K562 (cell line): ENCODE data around the gene LAIR2. TPM values are rescaled to one million over a fixed set of nuclear protein-coding genes. Genes with fewer than 3 reads are reported as not detected.

Experiments used
- ATAC-seq: fragments of 200-7000 bp; cut with Tn5 transposase; 3 replicates; pipeline ENCODE4 v1.9.1; 2020; ENCODE audit warnings: moderate library complexity
- BruUV-seq: library from RNA; stranded (reverse); fragments of 400-500 nt; replicated peaks from 2 replicates; lab custom pipeline; 2021; lab: Mats Ljungman, UMichigan
- CTCF ChIA-PET: fragments of 300-600 bp; formaldehyde crosslinking; extraction: SDS; loops from one replicate; lab custom pipeline; 2021; ENCODE audit warnings: low intra/inter-chr PET ratio; lab: Yijun Ruan, JAX
- POLR2A ChIA-PET: fragments of 300-600, 350-650 bp; sonication (Branson Sonifier 250); formaldehyde crosslinking; extraction: SDS; loops from one replicate; lab custom pipeline; 2021; ENCODE audit warnings: antibody characterized with exemption, inconsistent platforms; lab: Yijun Ruan, JAX
- DNase-seq, 4 experiments: peaks; one replicate each; pipeline versions ENCODE4 v3.0.0 to v3.0.0-alpha.2; 2011 to 2018; ENCODE audit warnings: low spot score in 3 of 4, mixed read lengths in 3 of 4; ENCODE audit errors: extremely low read depth in 1 of 4
- FAIRE-seq: peaks from 2 replicates; lab custom pipeline; 2011; peaks lifted over from hg19 to GRCh38; lab: Jason Lieb, UNC
- H2AFZ ChIP-seq: 2 replicates; pipeline ENCODE4 v1.6.0; 2011; ENCODE audit warnings: low read depth, low read length, control low read depth, inconsistent platforms
- H3K27ac ChIP-seq: fragments of 200-600 bp; 3 replicates; pipeline ENCODE4 v1.8.0; 2011; ENCODE audit warnings: low read depth, mild to moderate bottlenecking, control low read depth, inconsistent platforms, low read length, moderate library complexity, mixed read lengths; ENCODE audit errors: extremely low read depth
- H3K27me3 ChIP-seq, 2 experiments: fragments of 300-600 bp in 1 of 2; 2 replicates in 1 of 2; 3 replicates in 1 of 2; pipeline versions ENCODE4 v1.6.0 to v1.8.0; 2011; ENCODE audit warnings: inconsistent platforms in 2 of 2, low read length in 2 of 2, mild to moderate bottlenecking in 1 of 2, mixed read lengths in 1 of 2, moderate library complexity in 1 of 2; ENCODE audit not compliant: control insufficient read depth in 2 of 2, insufficient read depth in 2 of 2
- H3K36me3 ChIP-seq: fragments of 300-600 bp; 3 replicates; pipeline ENCODE4 v1.8.0; 2011; ENCODE audit warnings: mild to moderate bottlenecking, low read length, inconsistent platforms; ENCODE audit not compliant: control insufficient read depth, insufficient read depth
- H3K4me1 ChIP-seq, 2 experiments: fragments of 200-600 bp in 1 of 2; replicated peaks in 1 of 2; 2 replicates in 1 of 2; 3 replicates in 1 of 2; pipeline versions ENCODE4 v1.5.1 to v1.8.0; 2011; ENCODE audit warnings: inconsistent platforms in 2 of 2, low read length in 2 of 2, mild to moderate bottlenecking in 1 of 2, mixed read lengths in 1 of 2, moderate library complexity in 1 of 2; ENCODE audit not compliant: control insufficient read depth in 2 of 2, insufficient read depth in 2 of 2
- H3K4me2 ChIP-seq: 2 replicates; pipeline ENCODE4 v1.6.1; 2011; ENCODE audit warnings: low read length, control low read depth, inconsistent platforms, mixed read lengths; ENCODE audit not compliant: insufficient read depth
- H3K4me3 ChIP-seq: fragments of 200-600 bp; sonication (generic), shearing (Covaris generic); 2 replicates; pipeline ENCODE4 v1.5.1; 2016; ENCODE audit warnings: control low read depth, inconsistent platforms
- H3K79me2 ChIP-seq: fragments of 200-600 bp; 3 replicates; pipeline ENCODE4 v1.8.0; 2011; ENCODE audit warnings: low read length, inconsistent platforms; ENCODE audit not compliant: control insufficient read depth, insufficient read depth
- H3K9ac ChIP-seq, 2 experiments: 2 replicates each; pipeline versions ENCODE4 v1.6.0 to v1.6.1; 2011; ENCODE audit warnings: low read depth in 2 of 2, low read length in 2 of 2, control low read depth in 1 of 2, inconsistent platforms in 1 of 2, mild to moderate bottlenecking in 1 of 2, mixed read lengths in 1 of 2; ENCODE audit not compliant: insufficient read depth in 1 of 2
- H3K9me1 ChIP-seq: one replicate; pipeline ENCODE4 v1.6.0; 2011; ENCODE audit warnings: inconsistent platforms, mild to moderate bottlenecking, low read length, moderate library complexity; ENCODE audit not compliant: control insufficient read depth, insufficient read depth
- H3K9me3 ChIP-seq: replicated peaks from 2 replicates; pipeline ENCODE4 v1.5.1; 2011; ENCODE audit warnings: low read depth, low read length, inconsistent platforms; ENCODE audit not compliant: control insufficient read depth, insufficient read depth
- H4K20me1 ChIP-seq: replicated peaks from 2 replicates; pipeline ENCODE4 v1.6.1; 2011; ENCODE audit warnings: low read length, inconsistent platforms, mixed read lengths; ENCODE audit not compliant: control insufficient read depth, insufficient read depth
- BRCA1 ChIP-seq, 2 experiments: fragments of 450-650 bp in 1 of 2; sonication (generic) in 1 of 2; formaldehyde crosslinking in 1 of 2; IDR thresholded peaks; 2 replicates each; pipeline versions ENCODE4 v1.5.0 to v1.6.1; 2017 to 2020; ENCODE audit warnings: mild to moderate bottlenecking in 1 of 2, missing genetic modification reagents in 1 of 2
- CBFB ChIP-seq: sonication (generic); formaldehyde crosslinking; IDR thresholded peaks from 2 replicates; pipeline ENCODE4 v1.4.0; 2020; ENCODE audit warnings: mild to moderate bottlenecking, missing genetic modification reagents
- EP400 ChIP-seq: fragments of 450-650 bp; IDR thresholded peaks from 2 replicates; pipeline ENCODE4 v1.6.1; 2017; ENCODE audit warnings: antibody characterized with exemption, mild to moderate bottlenecking, moderate library complexity
- EZH2 ChIP-seq: IDR thresholded peaks from 2 replicates; pipeline ENCODE4 v1.6.1; 2012; ENCODE audit warnings: low read depth, mild to moderate bottlenecking, inconsistent platforms, low read length, borderline replicate concordance
- IFI16 ChIP-seq: fragments of 250-450 bp; sonication (Bioruptor Pico); IDR thresholded peaks from 2 replicates; pipeline ENCODE4 v2.1.2; 2022; ENCODE audit warnings: mild to moderate bottlenecking, inconsistent platforms
- NCOA6 ChIP-seq: fragments of 450-650 bp; IDR thresholded peaks from 2 replicates; pipeline ENCODE4 v1.6.1; 2017; ENCODE audit warnings: mild to moderate bottlenecking
- NFYB ChIP-seq: IDR thresholded peaks from 2 replicates; pipeline ENCODE4 v1.6.1; 2011; ENCODE audit warnings: mild to moderate bottlenecking, moderate library complexity; ENCODE audit not compliant: insufficient read length; ENCODE audit errors: extremely low read depth
- NR2C1 ChIP-seq, 2 experiments: fragments of 450-650 bp; IDR thresholded peaks; 2 replicates each; pipeline ENCODE4 v1.6.1; 2017; ENCODE audit warnings: mild to moderate bottlenecking in 2 of 2, antibody characterized with exemption in 1 of 2, inconsistent platforms in 1 of 2, missing compliant biosample characterization in 1 of 2, missing genetic modification characterization in 1 of 2
- ZNF174 ChIP-seq: fragments of 250-450 bp; sonication (Bioruptor Pico); IDR thresholded peaks from 2 replicates; pipeline ENCODE4 v1.4.0; 2020; ENCODE audit warnings: mild to moderate bottlenecking
- ZSCAN29 ChIP-seq: fragments of 450-650 bp; IDR thresholded peaks from 2 replicates; pipeline ENCODE4 v1.6.1; 2017
- WGBS: fragments of 100-300 bp; shearing (Covaris generic); methylation state at CpG from one replicate; pipeline ENCODE4 v1.1.6; 2016; ENCODE audit warnings: low coverage, mixed read lengths; ENCODE audit not compliant: insufficient coverage; ENCODE audit errors: missing lambda C conversion rate; 5-methylcytosine and 5-hydroxymethylcytosine counted together
- in situ Hi-C: fragments of 300-500 bp; cut with MboI; formaldehyde crosslinking; loops from 4 replicates; pipeline ENCODE4 v1.15.0; 2018; ENCODE audit warnings: inconsistent platforms, mixed read lengths
- intact Hi-C: fragments of 100-400 bp; cut with micrococcal nuclease; formaldehyde crosslinking; loops from 2 replicates; pipeline ENCODE4 v1.14.2; 2022
- polyA plus RNA-seq, 8 experiments: library from polyadenylated mRNA; depleted of rRNA in 4 of 8; stranded (reverse) in 5 of 8; unstranded in 3 of 8; fragments of >200 nt; fragmentation: Nextera tagmentation in 2 of 8; fragmentation: Illumina TruSeq in 1 of 8; extraction: Ambion mirVana in 2 of 8; extraction: Trizol in 1 of 8; gene quantifications; 2 replicates each; pipeline versions ENCODE4 v1.2.1 to v1.2.3, GENCODE V29; 2011 to 2014; ENCODE audit warnings: inconsistent platforms in 1 of 8, missing spikeins in 1 of 8
- total RNA-seq, 7 experiments: library from RNA; depleted of rRNA in 6 of 7; stranded (reverse); fragments of >200 nt in 6 of 7; fragmentation: Illumina TruSeq in 2 of 7; extraction: Trizol in 2 of 7; gene quantifications; 2 replicates each; pipeline versions ENCODE4 v1.2.1 to v1.2.3, GENCODE V29; 2011 to 2021; ENCODE audit warnings: low replicate concordance in 1 of 7
- TF ChIP-seq, protein P1 (sequence below): sonication (generic); IDR thresholded peaks from 2 replicates; pipeline ENCODE4 v1.6.1; 2016
- TF ChIP-seq, protein P2 (sequence below), 2 experiments: IDR thresholded peaks; 2 replicates each; pipeline ENCODE4 v1.6.1; 2011; ENCODE audit warnings: borderline replicate concordance in 1 of 2, control low read depth in 1 of 2, low read depth in 1 of 2, low read length in 1 of 2, mild to moderate bottlenecking in 1 of 2, mixed read lengths in 1 of 2, moderate library complexity in 1 of 2; ENCODE audit not compliant: insufficient read depth in 1 of 2, insufficient read length in 1 of 2, poor library complexity in 1 of 2, severe bottlenecking in 1 of 2; ENCODE audit errors: extremely low read depth in 1 of 2

The LAIR2 gene
- total and polyA plus RNA-seq, 9 of the 15 experiments (the other 6 are each of a cell fraction or from before 2014, with no cell fraction given) = not detected

DNA sequence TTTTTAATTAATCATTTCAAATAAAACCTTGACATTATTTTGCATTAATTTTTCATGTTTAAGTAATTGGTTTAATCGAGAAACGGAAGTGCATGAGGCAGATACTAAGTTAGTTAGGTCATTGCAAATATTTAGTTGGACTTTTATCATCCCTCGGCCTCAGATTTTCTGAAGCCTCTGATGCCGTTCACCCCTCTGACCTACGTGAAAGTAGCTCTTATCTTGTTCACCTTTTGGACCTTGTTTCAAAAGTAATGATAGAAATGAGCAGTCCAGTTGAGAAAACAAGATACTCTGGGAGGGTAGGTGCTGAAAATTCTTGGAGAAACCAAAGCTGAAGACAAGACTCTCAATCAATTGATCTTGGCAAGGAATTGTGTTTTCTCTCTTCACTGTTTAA, 23.0 kb downstream of the LAIR2 start:
- H3K27ac ChIP-seq = no peak overlapping the region
- no TSS peak for BruUV-seq

DNA sequence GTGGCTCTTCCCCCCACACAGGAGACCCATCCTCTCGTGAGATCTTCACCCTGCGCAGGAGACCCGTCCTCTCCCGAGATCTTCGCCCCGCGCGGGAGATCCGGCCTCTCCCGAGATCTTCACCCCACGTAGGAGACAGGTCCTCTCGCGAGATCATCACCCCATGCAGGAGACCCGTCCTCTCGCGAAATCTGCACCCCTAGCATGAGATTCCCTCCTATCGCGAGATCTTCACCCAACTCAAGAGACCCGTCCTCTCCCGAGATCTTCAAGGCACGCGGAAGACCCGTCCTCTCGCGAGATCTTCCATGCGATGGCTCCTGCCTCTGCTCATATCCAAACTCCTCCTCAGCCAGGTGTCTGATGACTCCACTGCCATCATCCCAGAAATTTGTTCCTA, 24.3 kb downstream of the LAIR2 start:
- Histone ChIP-seq H3K9me3 (no peaks in the 10 kb centered on the region), H3K9me1 (no peaks in the 10 kb centered on the region), H3K36me3 (no peaks in the 10 kb centered on the region), H3K9ac (peak overlapping the region in 1 of 2 experiments; percentile 41; a peak in 1 of 4 replicates), H3K27me3 (peaks cover 11 to 25% of the 10 kb centered on the region in 2 experiments; a peak in 4 of 5 replicates), H3K4me1 (no peaks in the 10 kb centered on the region), H4K20me1 (no peaks in the 10 kb centered on the region), H3K4me2 (peak overlapping the region; percentile 56), H3K4me3 (0 out of 2 replicates have a peak overlapping the region, but pooled peaks have one; percentile 10), H3K27ac (no peak overlapping the region), H2AFZ (peak overlapping the region; percentile 60), H3K79me2 (no peaks in the 10 kb centered on the region)
- peak; percentile 42 to 65 (median 59) for DNase-seq
- ChIA-PET POLR2A (interaction anchor here (1.6 kb wide), 1 partner anchor 8 kb away, joined by 5 read pairs; no protein-coding TSS in a partner anchor), CTCF (no interaction called here)
- FAIRE-seq = no peak
- WGBS = 3% methylated on average over 24 of the region's 26 CpGs
- intact Hi-C loops (no loop called here), in situ Hi-C loops (no loop called here)
- BruUV-seq = no TSS peak
- ATAC-seq = peak; percentile 95
- TF ChIP-seq BRCA1 (IDR thresholded peaks at IDR 0.05) (no peak), BRCA1 (CRISPR knock-in tag; IDR thresholded peaks at IDR 0.05) (no peak), ZNF174 (CRISPR knock-in tag) (no peak), NR2C1 (IDR thresholded peaks at IDR 0.05) (no peak), NR2C1 (tag; IDR thresholded peaks at IDR 0.05) (no peak), NCOA6 (no peak), NFYB (no peak), CBFB (CRISPR knock-in tag) (no peak), EP400 (no peak)
- TF ChIP-seq, protein P1, sequence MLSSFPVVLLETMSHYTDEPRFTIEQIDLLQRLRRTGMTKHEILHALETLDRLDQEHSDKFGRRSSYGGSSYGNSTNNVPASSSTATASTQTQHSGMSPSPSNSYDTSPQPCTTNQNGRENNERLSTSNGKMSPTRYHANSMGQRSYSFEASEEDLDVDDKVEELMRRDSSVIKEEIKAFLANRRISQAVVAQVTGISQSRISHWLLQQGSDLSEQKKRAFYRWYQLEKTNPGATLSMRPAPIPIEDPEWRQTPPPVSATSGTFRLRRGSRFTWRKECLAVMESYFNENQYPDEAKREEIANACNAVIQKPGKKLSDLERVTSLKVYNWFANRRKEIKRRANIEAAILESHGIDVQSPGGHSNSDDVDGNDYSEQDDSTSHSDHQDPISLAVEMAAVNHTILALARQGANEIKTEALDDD = 0 out of 2 replicates have a peak, but pooled peaks have one; percentile 12
- TF ChIP-seq, protein P2, sequence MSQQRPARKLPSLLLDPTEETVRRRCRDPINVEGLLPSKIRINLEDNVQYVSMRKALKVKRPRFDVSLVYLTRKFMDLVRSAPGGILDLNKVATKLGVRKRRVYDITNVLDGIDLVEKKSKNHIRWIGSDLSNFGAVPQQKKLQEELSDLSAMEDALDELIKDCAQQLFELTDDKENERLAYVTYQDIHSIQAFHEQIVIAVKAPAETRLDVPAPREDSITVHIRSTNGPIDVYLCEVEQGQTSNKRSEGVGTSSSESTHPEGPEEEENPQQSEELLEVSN (IDR thresholded peaks at IDR 0.05; ENCODE audit: borderline replicate concordance in 1 of 2, extremely low read depth in 1 of 2, insufficient read depth in 1 of 2, insufficient read length in 1 of 2, low read depth in 1 of 2, low read length in 1 of 2, poor library complexity in 1 of 2, severe bottlenecking in 1 of 2) = no peak

More for the DNA sequence above, 23.0 kb downstream of the LAIR2 start:
- peaks cover 8 to 36% of the 10 kb centered on the region in 2 experiments; a peak in 4 of 5 replicates for H3K27me3 ChIP-seq
- H3K9me1 ChIP-seq = no peaks in the 10 kb centered on the region
- TF ChIP-seq IFI16 (CRISPR knock-in tag) (no peak), EZH2 (no peak), ZSCAN29 (no peak)
- 1% methylated on average over 5 of the region's 5 CpGs for WGBS
- H3K9me3 ChIP-seq = no peaks in the 10 kb centered on the region
- ChIA-PET POLR2A (no interaction called here), CTCF (no interaction called here)
- intact Hi-C loops (no loop called here), in situ Hi-C loops (no loop called here)
- FAIRE-seq (no peak), ATAC-seq (no peak), DNase-seq (no peak)
- H3K4me3 ChIP-seq = no peak overlapping the region
- no peak overlapping the region for H2AFZ ChIP-seq
- H4K20me1 ChIP-seq = no peaks in the 10 kb centered on the region; the same call in 1 of the 2 replicates
- H3K4me2 ChIP-seq = no peak overlapping the region; the same call in 1 of the 2 replicates
- no peaks in the 10 kb centered on the region; a peak in 1 of 5 replicates for H3K4me1 ChIP-seq
- H3K79me2 ChIP-seq = no peaks in the 10 kb centered on the region
- no peaks in the 10 kb centered on the region for H3K36me3 ChIP-seq
- no peak overlapping the region for H3K9ac ChIP-seq
